Activated CD4-positive, alpha-beta T cell treated with anti-CD3 and anti-CD28 coated beads, Interleukin-2, amount 10 ng/mL, durations not matched to agents 24 days and 14 days (primary cell): ENCODE data around the gene BCOR. TPM values are rescaled to one million over a fixed set of nuclear protein-coding genes. Genes with fewer than 3 reads are reported as not detected.

Experiments used
- DNase-seq: peaks from one replicate; pipeline ENCODE4 v3.0.0; 2022
- H3K27ac Mint-ChIP-seq: one replicate; pipeline ENCODE4 v1.8.0; 2022; ENCODE audit warnings: mild to moderate bottlenecking, mixed read lengths
- H3K27me3 Mint-ChIP-seq: one replicate; pipeline ENCODE4 v1.8.0; 2022; ENCODE audit warnings: mixed read lengths
- H3K36me3 Mint-ChIP-seq: one replicate; pipeline ENCODE4 v1.8.0; 2022; ENCODE audit warnings: low read depth, mild to moderate bottlenecking, mixed read lengths
- H3K4me1 Mint-ChIP-seq: one replicate; pipeline ENCODE4 v1.8.0; 2021; ENCODE audit warnings: mixed read lengths
- H3K4me3 Mint-ChIP-seq: one replicate; pipeline ENCODE4 v1.8.0; 2022; ENCODE audit warnings: mild to moderate bottlenecking, moderate library complexity, mixed read lengths
- H3K9me3 Mint-ChIP-seq: one replicate; pipeline ENCODE4 v1.8.0; 2021; ENCODE audit warnings: mixed read lengths
- intact Hi-C: fragments of 100-400 bp; cut with micrococcal nuclease; formaldehyde crosslinking; loops from one replicate; pipeline ENCODE4 v1.15.1; 2023
- total RNA-seq: library from RNA; stranded (reverse); gene quantifications from 2 replicates; pipeline ENCODE4 v1.2.3, GENCODE V29; 2022

BCOR gene
- total RNA-seq, 1 donor from 2014 or later: 64.5 TPM

DNA sequence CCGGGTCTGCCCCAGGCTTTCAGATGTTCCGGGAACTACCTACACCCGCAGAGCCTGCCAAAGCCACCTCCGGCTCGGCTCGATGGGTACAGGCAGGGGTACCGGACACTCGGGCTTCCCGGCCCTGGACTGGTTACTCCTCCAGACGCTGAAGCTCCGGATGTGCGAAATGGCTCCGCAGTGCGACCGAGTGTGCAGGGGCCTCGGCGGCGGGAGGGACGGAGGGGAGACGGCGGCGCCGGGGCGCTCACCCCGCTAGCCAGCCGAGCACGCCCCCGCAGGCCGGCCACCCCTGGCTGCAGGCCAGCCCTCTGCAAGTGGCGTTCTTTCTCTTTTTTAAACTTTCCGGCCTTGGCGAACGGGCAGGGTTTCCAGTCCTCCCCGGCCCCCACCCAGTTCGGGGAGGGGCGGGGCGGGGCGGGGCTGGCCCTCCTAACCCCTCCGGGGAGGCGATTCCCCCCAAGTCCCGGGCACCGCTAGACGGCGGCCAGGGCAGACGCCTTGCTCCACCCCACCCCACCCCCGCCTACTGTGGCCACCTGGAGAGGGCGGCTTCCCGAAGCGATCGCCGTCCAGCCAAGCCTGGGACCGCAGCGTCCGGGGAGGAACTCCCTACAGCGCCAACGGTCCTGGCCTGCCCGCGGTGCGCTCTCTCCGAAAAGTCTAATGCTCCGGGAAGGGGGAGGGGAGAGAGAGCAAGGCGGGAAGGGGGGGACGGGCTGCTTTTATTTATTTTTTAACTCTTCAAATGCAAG is 7.5 kb downstream of the BCOR start:
- Mint-ChIP-seq H3K9me3 (no peaks in the 10 kb centered on the region), H3K4me1 (peaks cover 44% of the 10 kb centered on the region), H3K27me3 (no peaks in the 10 kb centered on the region), H3K4me3 (peak overlapping the region; percentile 75), H3K27ac (no peak overlapping the region), H3K36me3 (peaks cover 26% of the 10 kb centered on the region)
- DNase-seq: no peak
- intact Hi-C loops: loop anchor here (10.0 kb wide), 1 partner anchor 1285 kb away; the partner anchor contains the start of gene MID1IP1

DNA sequence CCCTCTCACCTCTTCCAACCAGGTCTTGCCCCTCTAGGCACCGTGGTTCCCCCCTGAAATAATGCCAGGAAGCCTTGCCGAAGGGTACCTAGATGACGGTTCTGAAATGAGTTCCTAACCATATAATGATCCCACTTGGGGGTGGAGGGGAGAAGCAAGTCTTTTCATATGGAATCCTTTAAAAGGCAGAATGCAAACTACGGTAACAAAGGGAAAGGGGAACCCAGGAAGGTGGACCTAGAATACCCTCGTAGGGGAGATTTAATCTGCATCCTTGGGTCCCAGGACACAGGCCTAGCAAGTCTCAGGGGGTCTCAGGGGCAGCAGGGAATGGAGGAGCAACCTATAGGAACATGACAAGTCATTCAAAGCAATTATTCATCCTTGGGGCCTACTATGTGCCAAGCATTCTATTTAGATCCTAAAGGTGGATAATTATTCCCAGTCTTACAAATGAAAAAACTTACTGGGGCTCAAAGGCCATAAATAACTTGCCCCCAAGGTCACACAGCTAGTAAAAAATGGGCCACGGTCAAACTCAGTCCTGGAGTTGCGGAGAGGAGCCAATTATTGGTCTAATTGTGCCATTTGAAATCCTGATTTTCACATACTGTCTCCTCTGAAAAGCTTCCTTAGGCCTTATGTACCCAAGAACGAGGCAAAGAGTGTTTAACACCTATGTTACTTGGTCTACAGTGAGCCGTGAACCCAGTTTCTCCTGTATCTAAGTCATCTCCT is 8.8 kb downstream of the BCOR start:
- DNase-seq: no peak
- no peak overlapping the region for H3K4me3 Mint-ChIP-seq
- intact Hi-C loops: no loop called here
- no peak overlapping the region for H3K27ac Mint-ChIP-seq
- no peaks in the 10 kb centered on the region for H3K9me3 Mint-ChIP-seq
- H3K4me1 Mint-ChIP-seq: peaks cover 45% of the 10 kb centered on the region
- no peaks in the 10 kb centered on the region for H3K27me3 Mint-ChIP-seq
- peaks cover 23% of the 10 kb centered on the region for H3K36me3 Mint-ChIP-seq

DNA sequence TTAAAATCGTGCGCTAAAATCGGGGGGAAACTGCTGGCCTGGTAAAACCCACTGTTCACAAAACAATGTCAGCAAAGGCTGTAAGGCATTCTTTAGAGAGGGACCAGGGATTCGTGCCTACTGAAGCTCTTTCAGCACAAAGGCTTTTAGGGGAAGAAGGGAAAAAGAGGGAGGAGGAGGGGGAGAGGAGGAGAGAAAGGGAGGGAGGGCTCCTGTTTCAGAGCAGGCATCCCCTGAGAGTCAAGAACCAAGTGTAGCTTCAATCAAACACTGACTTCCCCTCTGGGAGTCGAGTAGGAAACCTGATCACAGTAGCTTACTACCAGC is 9.5 kb downstream of the BCOR start:
- H3K27me3 Mint-ChIP-seq: no peaks in the 10 kb centered on the region
- H3K27ac Mint-ChIP-seq: no peak overlapping the region
- peaks cover 20% of the 10 kb centered on the region for H3K36me3 Mint-ChIP-seq
- peaks cover 43% of the 10 kb centered on the region for H3K4me1 Mint-ChIP-seq
- no peaks in the 10 kb centered on the region for H3K9me3 Mint-ChIP-seq
- intact Hi-C loops: no loop called here
- no peak overlapping the region for H3K4me3 Mint-ChIP-seq
- DNase-seq: no peak

DNA sequence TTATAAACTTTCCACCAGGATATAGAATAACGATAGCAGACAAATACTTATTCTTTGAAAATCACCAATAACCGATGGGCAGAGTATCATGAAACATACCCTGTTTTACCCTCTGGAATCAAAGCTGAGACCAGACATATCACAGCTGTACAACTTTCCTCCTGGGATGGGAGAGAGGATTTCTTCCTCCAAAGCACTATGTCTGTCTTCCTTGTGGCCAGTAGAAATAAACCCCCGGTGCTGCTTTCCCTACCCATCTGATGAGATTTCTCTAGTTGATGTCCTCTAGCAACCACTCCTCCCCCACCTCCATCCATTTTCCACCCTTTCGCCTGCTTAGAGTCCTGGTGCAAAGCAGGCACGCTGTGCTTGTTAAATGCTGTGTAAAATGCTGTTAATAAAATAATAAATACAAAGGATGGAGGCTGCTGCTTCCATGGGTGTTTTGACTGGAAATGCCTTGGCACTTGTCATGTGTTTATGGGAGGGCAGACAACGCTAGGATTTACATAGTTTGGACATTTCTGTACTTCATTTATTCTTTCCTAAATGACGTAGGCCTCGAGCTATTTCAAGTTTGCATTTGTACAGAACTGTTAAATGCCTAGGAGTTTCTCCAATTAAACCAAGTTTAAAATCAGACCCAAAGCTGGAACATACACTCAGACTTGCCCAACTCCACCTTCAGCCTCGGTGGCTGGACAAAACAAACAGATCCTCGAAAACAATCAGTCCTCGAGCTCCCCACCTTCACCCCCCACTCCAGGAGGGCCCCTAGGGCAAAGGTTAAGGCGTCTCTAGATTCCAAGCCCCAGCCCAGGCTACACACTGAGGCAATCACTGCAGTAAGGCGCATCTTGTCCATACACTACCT is 10.1 kb downstream of the BCOR start:
- Mint-ChIP-seq H3K4me1 (peaks cover 39% of the 10 kb centered on the region), H3K9me3 (no peaks in the 10 kb centered on the region), H3K4me3 (no peak overlapping the region), H3K36me3 (peaks cover 15% of the 10 kb centered on the region), H3K27me3 (no peaks in the 10 kb centered on the region), H3K27ac (no peak overlapping the region)
- intact Hi-C loops: no loop called here
- DNase-seq: no peak

DNA sequence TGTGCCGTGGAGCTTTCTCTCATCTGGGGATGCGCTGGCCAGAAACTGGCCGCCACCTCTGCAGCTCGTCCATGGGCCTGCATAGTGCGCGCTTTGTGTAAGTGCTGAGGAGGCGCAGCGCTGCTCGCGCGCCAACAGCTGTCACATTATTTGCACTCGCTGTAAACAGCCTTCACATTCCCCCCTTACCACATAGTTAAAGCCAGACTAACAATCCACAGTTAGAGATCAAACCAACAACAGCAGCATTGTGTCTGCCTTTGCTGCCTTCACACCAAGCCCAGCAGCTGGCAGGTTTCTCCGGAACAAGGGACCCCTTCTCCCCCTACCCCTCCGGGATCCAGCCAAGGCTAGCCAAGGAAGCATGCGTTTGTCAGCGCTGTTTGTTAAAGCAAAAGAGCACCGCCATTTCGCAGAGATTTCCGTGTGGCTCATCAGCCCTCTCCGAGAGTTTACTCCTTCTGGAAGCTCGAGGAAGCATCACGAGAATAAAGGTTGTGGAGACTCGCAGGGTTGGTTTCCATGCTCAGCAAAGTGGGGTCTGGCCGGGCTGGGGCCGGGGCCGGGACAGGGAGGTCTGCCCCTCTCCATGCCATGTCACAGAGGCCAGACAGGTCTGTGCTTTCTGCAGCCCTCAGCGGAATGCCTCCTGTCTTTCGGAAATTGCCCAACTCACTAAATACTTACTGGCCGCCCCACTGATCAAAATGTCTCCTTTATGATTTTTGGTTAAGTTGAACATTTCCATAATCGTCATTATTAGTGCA is 11.0 kb downstream of the BCOR start:
- Mint-ChIP-seq H3K27ac (no peak overlapping the region), H3K36me3 (peaks cover 13% of the 10 kb centered on the region), H3K27me3 (no peaks in the 10 kb centered on the region), H3K4me3 (no peak overlapping the region), H3K9me3 (no peaks in the 10 kb centered on the region), H3K4me1 (peaks cover 39% of the 10 kb centered on the region)
- intact Hi-C loops: no loop called here
- DNase-seq: no peak

DNA sequence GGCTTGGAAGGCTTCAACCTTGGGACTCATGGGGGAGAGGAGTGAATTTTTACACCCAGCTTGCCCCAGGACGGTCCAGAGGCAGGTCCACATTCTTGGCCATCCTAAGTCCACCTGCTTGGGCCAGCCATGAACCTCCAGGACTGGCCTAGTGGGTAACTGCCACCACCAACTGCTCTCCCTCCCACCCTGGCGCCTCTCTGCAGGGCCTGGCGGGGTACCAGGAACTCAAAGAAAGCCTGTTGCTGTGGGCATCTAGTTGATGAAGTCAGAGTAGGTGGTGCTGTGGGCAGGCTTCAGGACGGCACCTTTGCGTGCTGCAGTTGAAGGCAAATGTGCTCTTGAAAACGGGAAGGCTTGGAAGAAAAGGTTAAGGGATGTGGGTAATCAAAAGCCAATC is 12.0 kb downstream of the BCOR start:
- Mint-ChIP-seq H3K9me3 (no peaks in the 10 kb centered on the region), H3K4me3 (no peak overlapping the region), H3K27ac (no peak overlapping the region), H3K4me1 (peaks cover 34% of the 10 kb centered on the region), H3K27me3 (no peaks in the 10 kb centered on the region), H3K36me3 (peaks cover 7% of the 10 kb centered on the region)
- intact Hi-C loops: no loop called here
- no peak for DNase-seq

DNA sequence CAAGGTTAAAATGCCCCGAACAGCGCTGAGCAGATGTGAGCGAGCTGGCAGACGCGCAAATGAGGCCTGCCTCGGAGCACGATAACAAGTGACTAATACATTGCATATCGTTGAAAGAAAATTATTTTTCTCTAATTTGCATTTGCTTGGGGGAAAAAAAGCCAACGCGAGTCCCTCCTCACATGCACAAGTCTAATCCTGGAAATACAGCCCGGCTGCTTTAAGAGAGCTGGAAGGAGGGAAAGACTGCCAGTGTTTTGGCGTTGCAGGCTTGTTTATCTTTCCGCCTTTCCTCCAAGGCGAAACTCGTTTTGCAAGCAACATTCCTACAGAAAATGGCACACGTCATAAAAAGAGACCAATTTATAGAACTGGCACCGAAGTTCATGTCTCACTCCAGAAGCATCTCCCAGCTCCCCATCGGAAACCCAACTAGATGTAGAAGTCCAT is 12.6 kb downstream of the BCOR start:
- Mint-ChIP-seq H3K27ac (no peak overlapping the region), H3K4me3 (peak overlapping the region; percentile 42), H3K4me1 (peaks cover 37% of the 10 kb centered on the region), H3K9me3 (no peaks in the 10 kb centered on the region), H3K27me3 (no peaks in the 10 kb centered on the region), H3K36me3 (peaks cover 7% of the 10 kb centered on the region)
- intact Hi-C loops: no loop called here
- no peak for DNase-seq

DNA sequence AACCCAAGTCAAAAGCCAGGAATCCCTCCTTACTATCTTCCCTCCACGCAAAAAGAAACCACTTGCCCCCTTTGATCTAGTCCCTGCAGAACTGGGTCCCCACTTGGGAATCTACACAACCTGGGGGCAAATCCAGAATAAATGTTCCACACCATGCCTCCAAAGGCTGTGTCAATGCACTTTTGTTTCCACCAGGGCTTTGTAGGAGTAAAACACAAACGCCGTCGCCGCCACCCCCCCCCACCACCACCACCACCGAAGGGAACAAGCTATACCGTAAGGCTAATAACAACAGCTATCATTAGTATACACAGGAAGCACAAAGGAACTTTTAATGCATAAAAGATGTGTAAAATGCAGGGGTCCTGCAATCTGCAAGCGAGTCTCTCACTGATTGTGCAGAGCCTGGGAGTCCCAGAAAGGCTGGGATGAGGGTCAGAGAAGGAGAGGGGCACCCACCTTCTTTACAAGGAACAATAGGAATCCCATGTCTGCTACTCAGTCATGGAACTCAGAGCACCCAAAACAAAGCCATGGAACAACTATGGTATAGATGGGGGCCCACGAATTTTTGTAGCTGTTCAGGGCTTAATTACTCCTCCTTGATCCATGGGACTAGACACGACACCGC is 13.2 kb downstream of the BCOR start:
- intact Hi-C loops: no loop called here
- H3K27ac Mint-ChIP-seq: no peak overlapping the region
- peak overlapping the region; percentile 71 for H3K4me3 Mint-ChIP-seq
- H3K4me1 Mint-ChIP-seq: peaks cover 37% of the 10 kb centered on the region
- no peak for DNase-seq
- H3K27me3 Mint-ChIP-seq: no peaks in the 10 kb centered on the region
- no peaks in the 10 kb centered on the region for H3K9me3 Mint-ChIP-seq
- H3K36me3 Mint-ChIP-seq: peaks cover 7% of the 10 kb centered on the region

DNA sequence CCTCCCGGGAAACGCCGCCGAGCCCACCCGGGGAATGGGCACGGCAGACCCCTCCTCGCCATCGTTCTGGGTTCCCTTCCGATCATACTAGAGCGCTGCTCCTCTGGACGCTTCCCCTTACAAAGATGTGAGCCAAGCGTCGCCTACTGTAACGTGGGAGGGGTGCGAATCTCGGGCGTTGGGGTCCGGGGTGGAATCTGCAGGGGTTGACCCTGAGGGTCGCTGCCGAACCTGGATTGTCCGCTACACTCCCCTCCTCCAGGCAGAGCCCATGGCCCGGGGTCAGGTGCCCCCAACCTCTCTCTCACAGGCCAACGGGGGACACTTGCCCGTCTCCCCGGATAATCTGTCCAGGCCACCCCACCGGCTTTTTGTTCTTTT is 13.8 kb downstream of the BCOR start:
- Mint-ChIP-seq H3K4me1 (peaks cover 38% of the 10 kb centered on the region), H3K4me3 (peak overlapping the region; percentile 71), H3K27ac (no peak overlapping the region), H3K27me3 (no peaks in the 10 kb centered on the region), H3K9me3 (no peaks in the 10 kb centered on the region), H3K36me3 (peaks cover 7% of the 10 kb centered on the region)
- intact Hi-C loops: no loop called here
- no peak for DNase-seq

DNA sequence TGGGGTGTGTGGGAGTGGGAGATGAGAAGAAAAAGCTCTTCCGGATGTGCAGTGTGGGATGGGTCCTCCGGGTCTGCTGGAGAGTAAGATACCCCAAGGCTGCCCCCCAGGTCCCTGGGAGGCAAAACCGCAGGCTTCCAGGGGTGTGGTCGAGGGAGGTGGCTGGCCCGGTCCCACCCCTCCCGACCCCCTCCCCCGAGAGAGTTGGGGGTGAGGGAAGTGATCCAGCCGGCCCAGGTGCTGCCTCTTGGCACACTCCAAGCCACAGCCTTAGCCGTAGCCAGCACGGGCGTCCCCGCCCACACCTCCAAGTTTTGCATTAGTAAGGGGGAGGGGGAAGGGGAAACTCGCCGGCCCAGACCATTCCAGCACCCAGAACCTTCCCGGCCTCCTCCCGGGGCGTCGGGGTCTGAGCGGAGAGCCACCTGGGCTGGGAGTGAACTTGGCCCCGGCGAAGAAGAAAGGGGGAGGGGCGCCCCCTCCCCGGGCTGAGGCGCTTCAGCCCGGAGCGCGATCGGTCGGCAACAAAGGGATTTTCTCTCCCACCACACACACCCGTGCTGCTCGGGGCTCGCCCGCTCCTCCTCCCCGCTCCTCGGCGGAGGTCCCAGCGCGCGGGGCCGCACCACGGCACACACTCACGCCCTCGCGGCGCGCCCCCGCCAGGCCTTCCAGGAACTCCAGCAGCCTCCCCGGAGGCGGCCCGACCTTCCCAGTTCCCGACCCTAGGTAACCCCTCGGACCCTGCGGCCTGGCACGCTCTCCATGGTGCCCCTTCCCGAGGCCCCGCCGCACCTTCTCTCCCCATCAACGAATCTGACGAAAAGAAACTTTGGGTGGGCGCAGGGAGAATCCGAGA is 14.4 kb downstream of the BCOR start:
- Mint-ChIP-seq H3K36me3 (peaks cover 7% of the 10 kb centered on the region), H3K9me3 (no peaks in the 10 kb centered on the region), H3K27ac (no peak overlapping the region), H3K4me3 (peak overlapping the region; percentile 71), H3K4me1 (peaks cover 33% of the 10 kb centered on the region), H3K27me3 (no peaks in the 10 kb centered on the region)
- DNase-seq: no peak
- intact Hi-C loops: no loop called here

DNA sequence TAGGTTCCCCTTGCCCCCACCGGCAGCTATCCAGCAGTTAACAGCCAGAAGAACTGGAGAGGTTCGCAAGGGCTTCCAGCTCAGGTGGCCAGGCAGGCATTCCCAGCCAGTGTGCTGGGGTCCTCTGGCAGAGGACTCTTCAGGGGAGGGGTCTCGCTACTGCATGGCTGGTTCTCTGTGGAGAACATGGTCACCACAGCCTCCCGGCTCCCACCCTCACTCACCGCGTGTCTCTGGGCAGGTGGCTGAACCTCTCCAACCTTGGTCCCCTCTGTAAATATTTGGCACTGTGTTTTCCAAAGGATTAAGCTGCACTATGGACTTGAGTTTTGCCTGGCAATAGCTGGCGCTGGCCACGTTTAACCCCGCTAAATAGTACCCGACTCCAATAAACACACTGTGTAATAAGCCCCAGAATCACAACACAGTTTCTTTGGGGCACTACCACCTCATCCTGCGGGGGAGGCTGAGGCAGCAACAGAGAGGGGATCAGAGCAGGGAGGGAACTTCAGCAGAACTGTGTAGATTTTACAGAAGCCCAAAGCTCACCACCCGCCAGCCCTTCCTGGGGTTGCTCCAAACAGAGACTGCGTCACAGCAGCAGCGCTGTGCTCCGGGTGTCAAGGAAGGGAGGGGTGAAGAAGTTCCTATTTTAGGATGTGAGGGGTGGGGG is 15.2 kb downstream of the BCOR start:
- intact Hi-C loops: no loop called here
- DNase-seq: no peak
- Mint-ChIP-seq H3K27me3 (no peaks in the 10 kb centered on the region), H3K27ac (no peak overlapping the region), H3K36me3 (peaks cover 10% of the 10 kb centered on the region), H3K4me1 (peaks cover 36% of the 10 kb centered on the region), H3K9me3 (no peaks in the 10 kb centered on the region), H3K4me3 (peak overlapping the region; percentile 66)

DNA sequence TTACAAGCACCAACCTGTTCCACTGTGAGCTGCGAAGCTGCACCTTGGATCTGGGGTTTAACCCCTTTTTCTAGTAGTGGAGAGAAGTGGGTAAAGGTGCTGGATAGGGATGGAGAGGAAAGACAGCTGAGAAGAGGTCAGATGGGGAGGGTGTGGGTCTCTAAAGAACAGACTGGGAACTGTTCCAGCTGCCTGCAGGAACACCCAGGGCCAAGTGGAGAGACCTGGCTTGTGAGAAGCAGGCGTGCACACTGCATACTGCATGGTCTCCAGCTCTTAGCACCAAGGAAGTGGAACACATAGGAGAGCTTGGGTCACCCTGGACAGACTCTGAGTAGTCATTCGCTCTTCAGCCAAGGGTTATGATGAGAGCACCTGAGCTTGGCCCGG is 16.1 kb downstream of the BCOR start:
- intact Hi-C loops: no loop called here
- Mint-ChIP-seq H3K4me1 (peaks cover 36% of the 10 kb centered on the region), H3K4me3 (no peak overlapping the region), H3K9me3 (no peaks in the 10 kb centered on the region), H3K36me3 (peaks cover 13% of the 10 kb centered on the region), H3K27ac (no peak overlapping the region), H3K27me3 (no peaks in the 10 kb centered on the region)
- no peak for DNase-seq
